ENCODE measurements around the gene RPS17. TPM values are rescaled to one million over a fixed set of nuclear protein-coding genes. Genes with fewer than 3 reads are reported as not detected.

Gene RPS17
- polyA plus RNA-seq = 3,935 to 4,320 TPM (median 3,980 TPM) in 3 replicates
- 638 TPM for polyA plus RNA-seq (2011; ENCODE audit: low read depth)
- 4,775 and 5,060 TPM in 2 replicates for polyA plus RNA-seq (2011; cell fraction: cytosol; rRNA removed)
- 926 and 1,172 TPM in 2 replicates for polyA plus RNA-seq (2011; cell fraction: nucleus; rRNA removed)
- 3,748 and 5,826 TPM in 2 replicates for polyA plus RNA-seq (2012; ENCODE audit: low replicate concordance)
- polyA minus RNA-seq = 227 to 1,259 TPM (median 991 TPM) in 3 replicates
- 2,547 TPM for polyA minus RNA-seq (2011; cell fraction: cytosol; rRNA and poly(A)+ RNA removed)
- polyA minus RNA-seq (2011; cell fraction: nucleus; rRNA and poly(A)+ RNA removed) = 199 and 233 TPM in 2 replicates

GRCh38 chr15:82540055-82540983 lies at the start of gene RPS17:
RPS17 (minus strand) TSS chr15:82540457; CDS start chr15:82540428, 29 bp downstream.
- H3K4me2 ChIP-seq (ENCODE audit: control insufficient read depth, extremely low read depth, insufficient read depth, low read depth, low read length) = peak within 1 kb of the TSS; percentile 93
- dilution Hi-C loops (cut with MboI; ENCODE audit: extremely low pct_ligation_motif_present, low sequenced_read_pairs) = no loop called here

GRCh38 chr15:82587805-82588204 lies 47.5 kb upstream of the RPS17 start:
- no peak overlapping the region for H3K4me2 ChIP-seq (ENCODE audit: control insufficient read depth, extremely low read depth, insufficient read depth, low read depth, low read length)
- no peaks in the 10 kb centered on the region for H3K4me1 ChIP-seq (ENCODE audit: control insufficient read depth, extremely low read depth, insufficient read depth, low read length)
- H3K27ac ChIP-seq (ENCODE audit: control insufficient read depth, insufficient read depth, low read length) = no peak overlapping the region
- TF ChIP-seq EZH2 (IDR thresholded peaks at IDR 0.05; ENCODE audit: low read length) = no peak
- TF ChIP-seq CTCF (optimal IDR thresholded peaks at IDR 0.05 in 1 of 3, IDR thresholded peaks at IDR 0.05 in 1 of 3, conservative IDR thresholded peaks at IDR 0.05 in 1 of 3; ENCODE audit: extremely low read depth in 1 of 3, insufficient read depth in 2 of 3, low read length in 3 of 3) = no peak
- no peaks in the 10 kb centered on the region for H4K20me1 ChIP-seq (ENCODE audit: control insufficient read depth, extremely low read depth, insufficient read depth, low read length)
- no peaks in the 10 kb centered on the region for H3K27me3 ChIP-seq (ENCODE audit: control insufficient read depth, extremely low read depth, insufficient read depth, low read length)
- no peak overlapping the region for H2AFZ ChIP-seq (ENCODE audit: control insufficient read depth, low read length)
- no peaks in the 10 kb centered on the region for H3K79me2 ChIP-seq (ENCODE audit: control insufficient read depth, insufficient read depth, low read length)
- no peaks in the 10 kb centered on the region for H3K36me3 ChIP-seq (ENCODE audit: control insufficient read depth in 2 of 2, extremely low read depth in 1 of 2, insufficient read depth in 2 of 2, low read length in 2 of 2)
- no peak for DNase-seq (ENCODE audit: low read depth, low spot score)
- no peaks in the 10 kb centered on the region for H3K9me3 ChIP-seq (ENCODE audit: control insufficient read depth, low read depth, low read length)
- no peak for FAIRE-seq
- H3K4me3 ChIP-seq (ENCODE audit: control insufficient read depth in 2 of 3, extremely low read depth in 1 of 3, insufficient read depth in 2 of 3, low read depth in 1 of 3, low read length in 3 of 3) = no peak overlapping the region
- dilution Hi-C loops (cut with MboI; ENCODE audit: extremely low pct_ligation_motif_present, low sequenced_read_pairs) = no loop called here
- H3K9ac ChIP-seq (ENCODE audit: control insufficient read depth, extremely low read depth, insufficient read depth, low read length) = no peak overlapping the region
- no peaks in the 10 kb centered on the region for H3K9me1 ChIP-seq (ENCODE audit: control insufficient read depth, extremely low read depth, insufficient read depth, low read length)

More at GRCh38 chr15:82540055-82540983, at the start of gene RPS17:
- no peaks in the 10 kb centered on the region for H3K9me3 ChIP-seq (ENCODE audit: control insufficient read depth, low read depth, low read length)
- peak within 1 kb of the TSS; percentile 93 to 99 (median 94) for H3K4me3 ChIP-seq (ENCODE audit: control insufficient read depth in 2 of 3, extremely low read depth in 1 of 3, insufficient read depth in 2 of 3, low read depth in 1 of 3, low read length in 3 of 3)
- H3K27me3 ChIP-seq (ENCODE audit: control insufficient read depth, extremely low read depth, insufficient read depth, low read length) = no peaks in the 10 kb centered on the region
- H3K79me2 ChIP-seq (ENCODE audit: control insufficient read depth, insufficient read depth, low read length) = peaks cover 41% of the 10 kb centered on the region
- peaks cover 32 to 38% of the 10 kb centered on the region in 2 experiments for H3K36me3 ChIP-seq (ENCODE audit: control insufficient read depth in 2 of 2, extremely low read depth in 1 of 2, insufficient read depth in 2 of 2, low read length in 2 of 2)
- peaks cover 22% of the 10 kb centered on the region for H3K4me1 ChIP-seq (ENCODE audit: control insufficient read depth, extremely low read depth, insufficient read depth, low read length)
- peak within 1 kb of the TSS; percentile 98 for H3K9ac ChIP-seq (ENCODE audit: control insufficient read depth, extremely low read depth, insufficient read depth, low read length)
- TF ChIP-seq CTCF (optimal IDR thresholded peaks at IDR 0.05 in 1 of 3, IDR thresholded peaks at IDR 0.05 in 1 of 3, conservative IDR thresholded peaks at IDR 0.05 in 1 of 3; ENCODE audit: extremely low read depth in 1 of 3, insufficient read depth in 2 of 3, low read length in 3 of 3) = peak; percentile 89 to 99 (median 93)
- TF ChIP-seq EZH2 (IDR thresholded peaks at IDR 0.05; ENCODE audit: low read length) = no peak
- peak within 1 kb of the TSS; percentile 95 for H2AFZ ChIP-seq (ENCODE audit: control insufficient read depth, low read length)
- DNase-seq (ENCODE audit: low read depth, low spot score) (peak; percentile 87), FAIRE-seq (no peak)
- peaks cover 25% of the 10 kb centered on the region for H4K20me1 ChIP-seq (ENCODE audit: control insufficient read depth, extremely low read depth, insufficient read depth, low read length)
- H3K9me1 ChIP-seq (ENCODE audit: control insufficient read depth, extremely low read depth, insufficient read depth, low read length) = no peaks in the 10 kb centered on the region
- H3K27ac ChIP-seq (ENCODE audit: control insufficient read depth, insufficient read depth, low read length) = peak within 1 kb of the TSS; percentile 86
